HG02938 (cell line): ENCODE results near the gene NHERF2.

Source experiments
- ATAC-seq: cut with Tn5 transposase; IDR thresholded peaks from one replicate; pipeline ENCODE4 v1.9.1; 2021; ENCODE audit warnings: mild to moderate bottlenecking, moderate library complexity; ENCODE audit not compliant: unreplicated experiment

NHERF2 gene

GRCh38 chr16:2056681-2057407 lies 30.1 kb downstream of the NHERF2 start:
- ATAC-seq: no peak

GRCh38 chr16:2057438-2057837 lies 30.7 kb downstream of the NHERF2 start:
- ATAC-seq: no peak

- no peak for ATAC-seq
Observed at GRCh38 chr16:2058420-2058819, 31.7 kb downstream of the NHERF2 start.

GRCh38 chr16:2058872-2059271 lies 32.2 kb downstream of the NHERF2 start:
- ATAC-seq: no peak

- no peak for ATAC-seq
Observed at GRCh38 chr16:2060346-2060745, 33.6 kb downstream of the NHERF2 start.

- ATAC-seq: no peak
Observed at GRCh38 chr16:2061023-2061422, 34.3 kb downstream of the NHERF2 start.

- no peak for ATAC-seq
Observed at GRCh38 chr16:2061526-2061925, 34.8 kb downstream of the NHERF2 start.

- ATAC-seq: no peak
Observed at GRCh38 chr16:2062801-2063200, 36.1 kb downstream of the NHERF2 start.

- ATAC-seq: no peak
Observed at GRCh38 chr16:2063861-2064260, 37.2 kb downstream of the NHERF2 start.

GRCh38 chr16:2064368-2064945 lies 37.8 kb downstream of the NHERF2 start:
- ATAC-seq: no peak

GRCh38 chr16:2066139-2066538 lies 39.4 kb downstream of the NHERF2 start:
- no peak for ATAC-seq

- ATAC-seq: no peak
Observed at GRCh38 chr16:2070576-2071453, 44.1 kb downstream of the NHERF2 start.

- ATAC-seq: no peak
Observed at GRCh38 chr16:2071454-2072202, 44.9 kb downstream of the NHERF2 start.

GRCh38 chr16:2072926-2073325 lies 46.2 kb downstream of the NHERF2 start:
- no peak for ATAC-seq

GRCh38 chr16:2074071-2074470 lies 47.4 kb downstream of the NHERF2 start:
- no peak for ATAC-seq

GRCh38 chr16:2075631-2076030 lies 48.9 kb downstream of the NHERF2 start:
- no peak for ATAC-seq

- no peak for ATAC-seq
Observed at GRCh38 chr16:2076072-2076865, 49.6 kb downstream of the NHERF2 start.

- ATAC-seq: no peak
Observed at GRCh38 chr16:2077016-2077415, 50.3 kb downstream of the NHERF2 start.

- ATAC-seq: no peak
Observed at GRCh38 chr16:2077696-2078095, 51.0 kb downstream of the NHERF2 start.

- no peak for ATAC-seq
Observed at GRCh38 chr16:2078096-2078495, 51.4 kb downstream of the NHERF2 start.
